GM21367 (cell line): ENCODE measurements around the gene GALR3.
A peak's percentile ranks its signal among the peaks of the same experiment; 100 is the strongest.

Experiments used
- ATAC-seq: cut with Tn5 transposase; IDR thresholded peaks from one replicate; pipeline ENCODE4 v1.9.1; 2021; ENCODE audit not compliant: unreplicated experiment

Gene GALR3

GRCh38 chr22:37818409-37819104 is 4.6 kb upstream of the GALR3 start:
- no peak for ATAC-seq

GRCh38 chr22:37819105-37819433 is 4.1 kb upstream of the GALR3 start:
- no peak for ATAC-seq

GRCh38 chr22:37820350-37820749 is 2.8 kb upstream of the GALR3 start:
- ATAC-seq, result no peak

GRCh38 chr22:37822079-37822833 is 926 bp upstream of the GALR3 start:
- ATAC-seq, result no peak

GRCh38 chr22:37824674-37825641 is 1.8 kb downstream of the GALR3 start:
- no peak for ATAC-seq

- ATAC-seq, result no peak
Observed at GRCh38 chr22:37827056-37827455, 3.9 kb downstream of the GALR3 start.

GRCh38 chr22:37830093-37830842 is 7.1 kb downstream of the GALR3 start:
- no peak for ATAC-seq

- ATAC-seq, result no peak
Observed at GRCh38 chr22:37831472-37831871, 8.3 kb downstream of the GALR3 start.

- no peak for ATAC-seq
Observed at GRCh38 chr22:37832022-37832857, 9.1 kb downstream of the GALR3 start.

GRCh38 chr22:37842015-37842793 is 19.0 kb downstream of the GALR3 start:
- ATAC-seq, result no peak

- ATAC-seq, result peak; percentile 41
Observed at GRCh38 chr22:37843741-37844089, 20.5 kb downstream of the GALR3 start.

- ATAC-seq, result no peak
Observed at GRCh38 chr22:37844904-37845329, 21.7 kb downstream of the GALR3 start.

GRCh38 chr22:37846433-37846832 is 23.3 kb downstream of the GALR3 start:
- no peak for ATAC-seq

- ATAC-seq, result no peak
Observed at GRCh38 chr22:37848587-37849088, 25.5 kb downstream of the GALR3 start.

- ATAC-seq, result peak; percentile 41
Observed at GRCh38 chr22:37849089-37849751, 26.0 kb downstream of the GALR3 start, which contains the start of gene EIF3L. Gene EIF3L, plus strand, starts transcription at chr22:37849419. Its CDS starts 31 bp downstream, at chr22:37849450.

- ATAC-seq, result no peak
Observed at GRCh38 chr22:37850801-37851200, 27.6 kb downstream of the GALR3 start.

GRCh38 chr22:37852418-37852817 is 29.2 kb downstream of the GALR3 start:
- no peak for ATAC-seq

- no peak for ATAC-seq
Observed at GRCh38 chr22:37854946-37855345, 31.8 kb downstream of the GALR3 start.
